ENCODE measurements around the gene NPEPPS.

The NPEPPS gene

DNA sequence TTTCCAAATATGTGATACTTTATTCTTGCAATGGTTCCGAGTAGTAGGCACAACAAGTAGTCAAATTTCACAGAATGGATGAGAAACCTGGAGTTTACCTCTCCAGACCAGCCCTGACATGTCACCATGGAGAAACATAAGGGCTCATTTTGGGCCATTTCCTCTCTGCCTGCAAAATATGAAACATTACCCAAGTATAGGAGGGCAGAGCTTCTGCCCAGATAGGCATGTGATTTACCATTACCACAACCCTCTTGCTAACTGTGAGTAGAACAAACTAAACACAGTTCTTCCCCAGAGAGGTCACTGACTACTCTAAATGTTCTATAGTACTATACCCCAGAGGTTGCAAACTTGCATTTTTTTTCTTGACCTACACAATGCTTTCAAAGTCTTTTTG, 103.1 kb downstream of the NPEPPS start:
- H3K14ac ChIP-seq (ENCODE audit: low read length in 2 of 2) = no peak overlapping the region
- H2BK5ac ChIP-seq (ENCODE audit: low read depth, low read length, poor library complexity, severe bottlenecking) = no peak overlapping the region
- no peak overlapping the region for H2BK120ac ChIP-seq (ENCODE audit: low read depth, low read length)
- no peak overlapping the region for H3K23ac ChIP-seq (ENCODE audit: low read length in 2 of 2)
- no peak overlapping the region for H4K91ac ChIP-seq (ENCODE audit: low read length)
- H2AK5ac ChIP-seq (ENCODE audit: low read length, severe bottlenecking) = no peak overlapping the region
- H3K4me2 ChIP-seq (ENCODE audit: low read length, poor library complexity, severe bottlenecking) = no peak overlapping the region
- H3K4ac ChIP-seq (ENCODE audit: low read depth in 1 of 2, low read length in 2 of 2) = no peak overlapping the region
- no peak overlapping the region for H3K9ac ChIP-seq (ENCODE audit: low read length)
- DNase-seq = no peak
- H2BK12ac ChIP-seq (ENCODE audit: low read length in 2 of 2) = no peak overlapping the region
- H2BK15ac ChIP-seq (ENCODE audit: low read depth, poor library complexity, severe bottlenecking) = no peak overlapping the region
- H4K8ac ChIP-seq (ENCODE audit: low read length) = no peak overlapping the region
- WGBS = 97% methylated on average over 1 of the region's 1 CpG
- H3K27me3 ChIP-seq (ENCODE audit: control insufficient read depth in 1 of 2, insufficient read depth in 1 of 2, low read length in 2 of 2) = no peaks in the 10 kb centered on the region
- peaks cover 2 to 13% of the 10 kb centered on the region in 2 experiments for H3K36me3 ChIP-seq (ENCODE audit: control insufficient read depth in 1 of 2, insufficient read depth in 2 of 2, low read depth in 1 of 2, low read length in 2 of 2)
- H3K4me1 ChIP-seq (ENCODE audit: control insufficient read depth, insufficient read depth, low read depth, low read length) = no peaks in the 10 kb centered on the region
- no peaks in the 10 kb centered on the region for H3K79me1 ChIP-seq (replicated peaks; ENCODE audit: low read length, poor library complexity, severe bottlenecking)
- H3K27ac ChIP-seq (ENCODE audit: low read length, poor library complexity, severe bottlenecking) = no peak overlapping the region
- no peak overlapping the region for H3K18ac ChIP-seq (ENCODE audit: low read depth in 1 of 2, low read length in 2 of 2)
- no peak overlapping the region for H3K4me3 ChIP-seq (ENCODE audit: insufficient read depth in 1 of 2, low read depth in 1 of 2, low read length in 2 of 2)
- H2AFZ ChIP-seq (ENCODE audit: low read depth, low read length) = no peak overlapping the region
- no peaks in the 10 kb centered on the region for H3K9me3 ChIP-seq (ENCODE audit: control insufficient read depth, low read length)

DNA sequence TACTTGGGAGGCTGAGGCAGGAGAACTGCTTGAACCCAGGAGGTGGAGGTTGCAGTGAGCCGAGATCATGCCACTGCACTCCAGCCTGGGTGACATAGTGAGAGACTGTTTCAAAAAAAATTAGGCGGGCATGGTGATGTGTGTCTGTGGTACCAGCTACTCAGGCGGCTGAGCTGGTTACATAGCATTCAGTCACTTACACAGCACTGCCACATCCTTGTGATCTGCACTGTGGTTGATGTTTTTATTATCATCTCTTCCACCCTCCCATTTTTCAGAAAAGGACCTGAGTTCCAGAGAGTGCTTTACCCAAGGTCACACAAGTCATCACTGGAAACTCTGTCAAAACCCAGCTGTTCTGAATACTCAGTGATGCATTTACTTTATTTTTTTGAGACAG, 104.0 kb downstream of the NPEPPS start:
- H3K4me3 ChIP-seq (ENCODE audit: insufficient read depth in 1 of 2, low read depth in 1 of 2, low read length in 2 of 2) = no peak overlapping the region
- no peaks in the 10 kb centered on the region for H3K27me3 ChIP-seq (ENCODE audit: control insufficient read depth in 1 of 2, insufficient read depth in 1 of 2, low read length in 2 of 2)
- no peaks in the 10 kb centered on the region for H3K9me3 ChIP-seq (ENCODE audit: control insufficient read depth, low read length)
- no peak overlapping the region for H2BK5ac ChIP-seq (ENCODE audit: low read depth, low read length, poor library complexity, severe bottlenecking)
- no peak overlapping the region for H3K14ac ChIP-seq (ENCODE audit: low read length in 2 of 2)
- no peaks in the 10 kb centered on the region for H3K79me1 ChIP-seq (replicated peaks; ENCODE audit: low read length, poor library complexity, severe bottlenecking)
- H2BK15ac ChIP-seq (ENCODE audit: low read depth, poor library complexity, severe bottlenecking) = no peak overlapping the region
- H4K8ac ChIP-seq (ENCODE audit: low read length) = no peak overlapping the region
- H2AFZ ChIP-seq (ENCODE audit: low read depth, low read length) = no peak overlapping the region
- no peak overlapping the region for H3K27ac ChIP-seq (ENCODE audit: low read length, poor library complexity, severe bottlenecking)
- no peak overlapping the region for H2AK5ac ChIP-seq (ENCODE audit: low read length, severe bottlenecking)
- H3K23ac ChIP-seq (ENCODE audit: low read length in 2 of 2) = no peak overlapping the region
- no peak overlapping the region for H3K9ac ChIP-seq (ENCODE audit: low read length)
- no peak overlapping the region for H3K18ac ChIP-seq (ENCODE audit: low read depth in 1 of 2, low read length in 2 of 2)
- H4K91ac ChIP-seq (ENCODE audit: low read length) = no peak overlapping the region
- 100% methylated on average over 3 of the region's 3 CpGs for WGBS
- H3K4me2 ChIP-seq (ENCODE audit: low read length, poor library complexity, severe bottlenecking) = no peak overlapping the region
- H3K4ac ChIP-seq (ENCODE audit: low read depth in 1 of 2, low read length in 2 of 2) = no peak overlapping the region
- no peak for DNase-seq
- H3K4me1 ChIP-seq (ENCODE audit: control insufficient read depth, insufficient read depth, low read depth, low read length) = no peaks in the 10 kb centered on the region
- H3K36me3 ChIP-seq (ENCODE audit: control insufficient read depth in 1 of 2, insufficient read depth in 2 of 2, low read depth in 1 of 2, low read length in 2 of 2) = peaks cover 2 to 12% of the 10 kb centered on the region in 2 experiments
- H2BK120ac ChIP-seq (ENCODE audit: low read depth, low read length) = no peak overlapping the region
- H2BK12ac ChIP-seq (ENCODE audit: low read length in 2 of 2) = no peak overlapping the region

- no peak overlapping the region for H3K18ac ChIP-seq (ENCODE audit: low read depth in 1 of 2, low read length in 2 of 2)
- no peak overlapping the region for H3K4me3 ChIP-seq (ENCODE audit: insufficient read depth in 1 of 2, low read depth in 1 of 2, low read length in 2 of 2)
- H3K79me1 ChIP-seq (replicated peaks; ENCODE audit: low read length, poor library complexity, severe bottlenecking) = no peaks in the 10 kb centered on the region
- no peak overlapping the region for H2AK5ac ChIP-seq (ENCODE audit: low read length, severe bottlenecking)
- no peaks in the 10 kb centered on the region for H3K9me3 ChIP-seq (ENCODE audit: control insufficient read depth, low read length)
- no peak overlapping the region for H3K4ac ChIP-seq (ENCODE audit: low read depth in 1 of 2, low read length in 2 of 2)
- no peak for DNase-seq
- no peak overlapping the region for H2AFZ ChIP-seq (ENCODE audit: low read depth, low read length)
- H4K91ac ChIP-seq (ENCODE audit: low read length) = no peak overlapping the region
- no peak overlapping the region for H2BK120ac ChIP-seq (ENCODE audit: low read depth, low read length)
- no peak overlapping the region for H3K27ac ChIP-seq (ENCODE audit: low read length, poor library complexity, severe bottlenecking)
- no peak overlapping the region for H3K9ac ChIP-seq (ENCODE audit: low read length)
- no peak overlapping the region for H4K8ac ChIP-seq (ENCODE audit: low read length)
- no peak overlapping the region for H2BK5ac ChIP-seq (ENCODE audit: low read depth, low read length, poor library complexity, severe bottlenecking)
- no peak overlapping the region for H3K4me2 ChIP-seq (ENCODE audit: low read length, poor library complexity, severe bottlenecking)
- no peak overlapping the region for H3K14ac ChIP-seq (ENCODE audit: low read length in 2 of 2)
- no peak overlapping the region for H2BK15ac ChIP-seq (ENCODE audit: low read depth, poor library complexity, severe bottlenecking)
- no peak overlapping the region for H2BK12ac ChIP-seq (ENCODE audit: low read length in 2 of 2)
- H3K23ac ChIP-seq (ENCODE audit: low read length in 2 of 2) = no peak overlapping the region
- H3K4me1 ChIP-seq (ENCODE audit: control insufficient read depth, insufficient read depth, low read depth, low read length) = no peaks in the 10 kb centered on the region
- peaks cover 2 to 9% of the 10 kb centered on the region in 2 experiments for H3K36me3 ChIP-seq (ENCODE audit: control insufficient read depth in 1 of 2, insufficient read depth in 2 of 2, low read depth in 1 of 2, low read length in 2 of 2)
- H3K27me3 ChIP-seq (ENCODE audit: control insufficient read depth in 1 of 2, insufficient read depth in 1 of 2, low read length in 2 of 2) = no peaks in the 10 kb centered on the region
- WGBS = 98% methylated on average over 3 of the region's 3 CpGs
Measured at GRCh38 chr17:47635734-47636133, 104.8 kb downstream of the NPEPPS start.

DNA sequence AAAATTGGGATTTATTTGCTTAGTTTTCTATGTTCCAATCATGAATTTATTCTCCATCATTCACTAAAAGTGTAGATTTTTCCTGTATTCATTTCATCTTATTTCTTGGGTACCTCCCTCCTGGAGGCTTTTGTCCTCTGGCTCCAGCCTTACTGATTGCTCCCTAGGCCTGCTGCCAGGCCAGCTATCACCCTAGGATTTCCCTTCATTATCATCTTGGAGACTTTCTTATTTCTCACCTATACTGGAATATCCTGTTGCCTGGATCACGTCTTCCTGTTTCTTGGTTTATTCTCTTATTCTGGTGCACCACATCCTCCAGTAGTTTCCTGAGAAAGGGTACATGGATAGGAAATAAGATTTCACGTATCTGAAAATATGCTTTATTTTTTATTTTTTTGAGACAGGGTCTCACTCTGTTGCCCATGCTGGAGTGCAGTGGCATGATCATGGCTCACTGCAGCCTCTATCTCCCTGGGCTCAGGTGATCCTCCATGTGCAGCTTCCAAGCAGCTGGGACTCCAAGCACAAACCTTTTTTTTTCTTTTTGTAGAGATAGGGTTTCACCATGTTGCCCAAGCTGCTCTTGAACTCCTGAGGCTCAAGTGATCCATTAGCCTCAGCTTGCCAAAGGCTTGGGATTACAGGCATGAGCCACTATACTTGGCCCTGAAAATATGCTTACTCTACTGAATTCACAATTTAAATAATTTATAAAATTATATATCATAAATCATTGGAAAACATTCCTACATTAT, 105.5 kb downstream of the NPEPPS start:
- H3K4me2 ChIP-seq (ENCODE audit: low read length, poor library complexity, severe bottlenecking) = no peak overlapping the region
- H2BK120ac ChIP-seq (ENCODE audit: low read depth, low read length) = no peak overlapping the region
- H3K27ac ChIP-seq (ENCODE audit: low read length, poor library complexity, severe bottlenecking) = no peak overlapping the region
- H3K27me3 ChIP-seq (ENCODE audit: control insufficient read depth in 1 of 2, insufficient read depth in 1 of 2, low read length in 2 of 2) = no peaks in the 10 kb centered on the region
- H2AFZ ChIP-seq (ENCODE audit: low read depth, low read length) = no peak overlapping the region
- no peak overlapping the region for H3K4me3 ChIP-seq (ENCODE audit: insufficient read depth in 1 of 2, low read depth in 1 of 2, low read length in 2 of 2)
- no peak overlapping the region for H2BK5ac ChIP-seq (ENCODE audit: low read depth, low read length, poor library complexity, severe bottlenecking)
- no peak overlapping the region for H3K18ac ChIP-seq (ENCODE audit: low read depth in 1 of 2, low read length in 2 of 2)
- H2BK12ac ChIP-seq (ENCODE audit: low read length in 2 of 2) = no peak overlapping the region
- peaks cover 2 to 9% of the 10 kb centered on the region in 2 experiments for H3K36me3 ChIP-seq (ENCODE audit: control insufficient read depth in 1 of 2, insufficient read depth in 2 of 2, low read depth in 1 of 2, low read length in 2 of 2)
- no peak overlapping the region for H3K23ac ChIP-seq (ENCODE audit: low read length in 2 of 2)
- no peak overlapping the region for H2BK15ac ChIP-seq (ENCODE audit: low read depth, poor library complexity, severe bottlenecking)
- no peaks in the 10 kb centered on the region for H3K79me1 ChIP-seq (replicated peaks; ENCODE audit: low read length, poor library complexity, severe bottlenecking)
- no peak overlapping the region for H2AK5ac ChIP-seq (ENCODE audit: low read length, severe bottlenecking)
- no peak overlapping the region for H4K91ac ChIP-seq (ENCODE audit: low read length)
- no peaks in the 10 kb centered on the region for H3K9me3 ChIP-seq (ENCODE audit: control insufficient read depth, low read length)
- no peak overlapping the region for H3K9ac ChIP-seq (ENCODE audit: low read length)
- no peak overlapping the region for H3K14ac ChIP-seq (ENCODE audit: low read length in 2 of 2)
- no peak overlapping the region for H4K8ac ChIP-seq (ENCODE audit: low read length)
- H3K4me1 ChIP-seq (ENCODE audit: control insufficient read depth, insufficient read depth, low read depth, low read length) = no peaks in the 10 kb centered on the region
- no peak overlapping the region for H3K4ac ChIP-seq (ENCODE audit: low read depth in 1 of 2, low read length in 2 of 2)
- DNase-seq = no peak
- 100% methylated on average over 1 of the region's 2 CpGs for WGBS
